Stimulated activated naive CD4-positive, alpha-beta T cell treated with Interleukin-2 at 50 U/mL for 16 hours (primary cell): ENCODE data around the gene CLTCL1.

Experiments
- DNase-seq: peaks from one replicate; lab custom pipeline; 2025; lab: John Stamatoyannopoulos, UW

Gene CLTCL1

DNA sequence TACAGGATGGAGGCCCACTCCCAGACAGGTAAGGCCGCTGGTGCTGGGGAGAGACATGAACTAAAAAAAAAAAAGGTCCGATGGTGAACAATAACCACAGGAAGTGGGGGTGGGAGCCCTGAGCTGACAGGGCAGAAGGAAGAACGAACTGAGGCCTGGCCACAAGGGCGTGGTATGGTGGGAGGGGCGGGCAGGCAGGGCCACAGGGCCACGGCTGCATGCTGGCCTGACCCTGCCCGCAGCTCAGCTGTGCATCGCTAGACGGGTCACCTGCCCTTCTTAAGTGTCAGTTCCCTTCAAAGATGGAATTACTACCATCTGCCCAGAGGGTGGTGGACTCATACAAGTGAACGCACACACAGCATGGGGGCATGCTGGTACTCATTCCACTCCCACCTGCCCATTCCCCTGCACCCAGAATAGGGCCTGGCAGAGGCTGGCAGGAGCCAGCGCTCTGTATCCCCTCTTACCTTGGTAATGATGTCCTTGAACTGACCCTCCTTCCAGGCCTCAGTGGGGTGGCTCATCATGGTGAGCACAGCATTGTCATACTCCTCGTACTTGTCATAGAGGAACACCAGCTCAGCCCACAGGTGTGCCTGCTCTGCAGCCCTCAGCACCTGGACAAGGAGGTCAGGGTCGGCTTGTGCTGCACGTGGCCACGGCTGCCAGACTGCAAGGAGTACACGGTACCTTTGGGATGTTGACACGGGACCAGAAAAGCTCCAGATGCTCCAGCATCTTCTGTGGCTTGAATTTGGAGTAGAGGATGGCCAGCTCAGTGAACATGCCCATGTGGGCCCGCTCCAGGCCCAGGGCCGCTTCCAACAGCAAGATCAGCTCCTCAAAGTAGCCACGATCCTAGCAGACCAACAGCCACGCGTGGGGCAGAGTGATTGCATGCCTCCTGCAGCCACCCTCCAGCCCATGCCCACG is 95.5 kb downstream of the CLTCL1 start:
- DNase-seq, result no peak

DNA sequence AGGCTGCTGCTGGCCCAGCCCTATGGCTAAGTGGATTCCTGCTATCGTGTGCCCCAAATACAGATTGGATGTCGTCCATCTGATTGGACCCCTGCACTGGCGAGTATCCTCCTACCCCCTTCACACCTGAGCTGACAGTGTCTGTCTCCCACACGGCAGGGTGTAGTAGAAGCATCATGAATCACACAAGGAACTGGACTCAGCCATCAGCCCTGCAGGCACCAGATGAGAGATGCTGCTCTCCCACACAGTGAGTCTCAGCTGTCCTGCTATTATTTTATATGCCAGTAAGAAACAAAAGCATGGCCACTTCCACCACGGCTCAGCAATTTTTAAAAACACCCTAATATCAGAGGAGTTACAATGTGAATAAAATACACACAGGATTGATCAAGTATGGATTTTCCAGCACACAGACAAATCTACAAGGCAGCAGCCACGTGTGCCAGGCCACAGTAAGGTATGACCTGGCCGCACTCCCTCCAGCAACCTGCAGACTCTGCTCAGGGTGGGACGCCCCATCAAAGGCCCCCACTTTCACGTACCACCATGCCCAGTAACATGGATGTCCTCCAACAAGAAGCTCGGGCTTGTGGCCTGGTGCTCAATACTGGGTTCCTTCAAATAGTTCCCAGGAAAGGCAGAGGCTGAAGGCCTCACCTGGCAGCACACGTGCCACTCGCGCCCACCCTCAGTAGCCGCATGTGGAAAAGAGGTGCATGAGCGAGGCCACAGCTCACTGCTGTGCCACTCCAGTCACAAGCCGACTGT is 96.6 kb downstream of the CLTCL1 start:
- DNase-seq, result no peak

DNA sequence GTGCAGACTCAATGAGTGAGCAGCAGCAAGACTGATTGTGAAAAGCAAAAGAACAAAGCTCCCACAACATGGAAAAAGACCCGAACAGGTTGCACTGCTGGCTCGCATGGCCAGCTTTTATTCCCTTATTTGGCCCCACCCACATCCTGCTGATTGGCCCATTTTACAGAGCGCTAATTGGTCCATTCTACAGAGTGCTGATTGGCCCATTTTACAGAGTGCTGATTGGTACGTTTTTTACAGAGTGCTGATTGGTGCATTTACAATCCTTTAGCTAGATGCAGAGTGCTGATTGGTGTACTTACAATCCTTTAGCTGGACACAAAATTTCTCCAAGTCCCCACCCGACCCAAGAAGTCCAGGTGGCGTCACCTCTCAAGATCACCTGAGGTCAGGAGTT is 97.6 kb downstream of the CLTCL1 start:
- no peak for DNase-seq

DNA sequence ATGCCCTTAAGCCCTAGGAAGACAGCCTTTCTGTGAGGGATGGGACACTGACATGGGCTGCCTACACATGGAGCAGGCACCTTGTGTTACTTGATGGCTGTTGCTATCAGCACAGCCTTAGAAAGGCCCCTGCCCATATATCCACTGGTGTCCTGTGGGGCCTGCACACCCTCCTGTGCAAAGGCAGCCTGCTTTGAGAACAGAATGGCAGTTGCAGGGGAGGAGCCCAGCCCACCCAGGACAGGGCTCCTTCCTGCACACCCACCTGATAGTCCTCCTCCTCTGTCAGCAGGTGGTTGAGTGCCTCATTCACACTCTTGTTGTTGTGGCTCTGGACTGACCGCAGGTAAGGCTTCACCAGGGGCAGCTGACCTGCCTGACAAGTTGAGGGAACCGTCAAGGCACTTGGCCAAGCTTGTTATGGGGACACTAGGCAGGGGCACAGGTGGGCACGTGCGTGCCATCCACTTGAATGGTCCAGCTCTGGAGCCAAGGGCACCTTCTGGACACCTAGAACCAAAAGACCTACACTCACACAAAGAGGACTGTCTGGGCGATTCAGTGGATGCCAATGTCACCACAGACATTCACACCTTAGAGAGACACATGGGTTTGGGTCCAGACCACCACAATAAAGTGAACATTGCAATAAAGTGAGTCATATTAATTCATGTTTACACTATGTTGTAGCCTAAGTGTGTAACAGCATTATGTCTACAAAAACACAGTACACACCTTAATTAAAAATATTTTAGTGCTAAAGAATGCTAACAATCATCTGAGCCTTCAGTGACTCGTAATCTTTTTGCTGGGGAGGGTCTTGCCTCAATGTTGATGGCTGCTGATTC is 103.6 kb downstream of the CLTCL1 start:
- DNase-seq, result no peak

DNA sequence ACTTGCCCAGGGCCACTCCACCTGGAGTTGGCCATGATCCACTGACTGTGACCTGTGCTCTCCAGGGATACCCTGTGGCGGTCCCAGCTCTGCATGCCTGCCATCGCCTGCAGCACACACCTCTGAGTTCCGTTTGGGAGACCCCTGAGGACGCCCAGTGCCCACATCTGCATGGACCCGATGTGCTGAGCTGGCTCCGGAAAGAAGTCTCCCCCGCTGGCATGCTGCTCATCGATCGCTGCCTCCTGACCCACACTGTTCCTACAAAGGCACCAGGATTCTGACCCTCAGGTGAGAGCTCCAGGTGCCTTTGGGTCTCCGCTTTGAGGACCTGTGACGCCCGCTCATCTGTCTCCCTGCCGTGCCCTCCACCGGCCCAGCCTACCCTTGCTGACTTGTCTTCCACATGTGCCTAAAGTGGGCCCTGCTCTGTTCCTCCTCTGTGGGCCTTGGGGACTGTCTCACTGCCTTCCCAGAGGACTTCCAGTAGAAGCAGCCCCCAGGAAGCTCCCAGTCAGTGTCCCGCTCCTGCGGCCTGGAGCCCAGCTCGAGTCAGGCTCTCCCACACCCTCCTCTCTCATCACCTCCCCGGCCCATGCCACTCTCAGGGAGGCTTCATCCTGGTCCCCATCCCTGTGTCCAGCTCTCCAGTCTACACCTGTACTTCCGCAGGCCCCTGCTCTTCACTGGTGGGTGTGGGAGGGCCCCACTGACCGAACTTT is 107.1 kb downstream of the CLTCL1 start:
- DNase-seq, result no peak

DNA sequence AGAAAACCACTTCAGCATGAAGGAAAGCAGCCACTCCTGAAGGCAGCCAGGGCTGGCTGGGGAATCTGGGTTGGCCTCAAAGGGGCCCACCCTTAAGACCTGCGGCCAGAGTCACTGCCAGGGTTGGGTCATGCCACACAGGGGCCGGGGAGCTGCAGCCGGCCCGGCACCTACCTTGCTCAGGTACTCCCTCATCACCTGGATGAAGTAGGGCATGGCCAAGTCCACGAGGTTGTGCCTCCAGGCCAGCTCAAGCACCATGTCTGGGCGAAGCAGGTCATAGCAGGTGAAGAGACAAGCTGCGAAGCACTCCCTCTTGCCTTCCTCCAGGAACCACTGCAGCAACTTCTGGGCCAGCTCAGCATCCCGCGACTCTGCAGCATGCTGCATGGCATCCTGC is 108.3 kb downstream of the CLTCL1 start:
- DNase-seq, result no peak

DNA sequence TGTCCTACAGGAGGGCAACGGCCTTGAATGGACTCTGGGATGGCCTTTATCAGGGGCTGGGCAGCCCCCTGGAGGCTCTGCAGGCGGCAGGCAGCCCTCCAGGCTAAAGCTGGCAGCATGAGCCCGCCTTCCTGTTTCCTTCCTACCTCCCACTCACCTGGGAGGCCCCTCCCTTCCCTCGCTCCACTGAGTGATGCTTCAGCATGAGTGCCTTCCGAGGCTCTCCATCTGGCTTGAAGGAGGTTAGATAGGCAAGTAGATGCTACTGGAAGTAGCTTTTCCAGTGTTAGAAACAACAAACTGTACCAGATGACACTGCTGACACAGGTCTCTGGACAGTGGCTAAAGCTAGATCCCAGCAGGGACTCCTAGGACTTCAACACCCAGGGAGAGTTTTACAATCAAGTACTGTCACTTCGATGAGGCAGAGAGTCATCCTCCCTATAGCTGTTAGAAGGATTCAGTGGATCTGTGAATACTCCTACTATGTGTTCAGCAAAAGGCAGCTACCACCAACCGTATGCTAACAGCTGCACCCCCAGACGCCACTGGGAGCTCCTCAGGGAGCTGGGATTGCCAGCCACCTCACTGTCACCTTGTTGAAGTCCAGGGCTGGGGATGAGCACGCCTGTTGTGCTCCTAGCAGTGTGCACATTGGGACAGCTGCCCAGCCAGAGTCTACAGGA is 108.9 kb downstream of the CLTCL1 start:
- peak; percentile 11 for DNase-seq

DNA sequence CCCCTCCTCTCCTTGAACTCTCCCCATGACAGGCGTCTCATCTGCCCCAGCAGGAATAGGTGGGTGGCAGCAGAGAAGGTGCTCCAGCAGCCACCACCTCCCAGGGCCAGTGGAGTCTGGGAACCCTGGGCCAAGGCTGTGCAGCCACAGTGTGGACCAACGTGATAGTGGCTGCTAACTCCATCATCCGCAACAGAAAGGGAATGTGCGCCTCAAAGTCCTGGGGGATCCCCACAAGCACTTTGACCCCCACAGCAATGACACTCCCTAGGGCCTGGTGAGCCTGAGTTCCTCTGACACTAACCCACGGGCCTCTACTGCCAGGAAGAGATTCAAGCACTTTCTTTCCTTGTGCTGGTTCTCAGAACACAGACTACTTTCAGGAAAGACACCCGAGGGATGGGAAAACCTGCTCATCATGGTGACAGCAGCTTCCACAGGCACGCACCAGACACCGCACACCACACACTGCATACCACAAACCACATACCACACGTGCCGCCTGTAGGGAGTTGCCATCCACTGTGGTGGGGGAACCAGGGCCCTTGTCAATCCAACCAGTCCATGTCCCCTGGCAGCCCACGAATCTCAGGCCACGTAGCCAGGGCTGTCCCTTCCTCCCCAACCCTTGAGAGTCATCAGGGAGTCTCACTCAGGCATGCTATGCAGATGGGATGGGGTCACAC is 109.6 kb downstream of the CLTCL1 start:
- no peak for DNase-seq

DNA sequence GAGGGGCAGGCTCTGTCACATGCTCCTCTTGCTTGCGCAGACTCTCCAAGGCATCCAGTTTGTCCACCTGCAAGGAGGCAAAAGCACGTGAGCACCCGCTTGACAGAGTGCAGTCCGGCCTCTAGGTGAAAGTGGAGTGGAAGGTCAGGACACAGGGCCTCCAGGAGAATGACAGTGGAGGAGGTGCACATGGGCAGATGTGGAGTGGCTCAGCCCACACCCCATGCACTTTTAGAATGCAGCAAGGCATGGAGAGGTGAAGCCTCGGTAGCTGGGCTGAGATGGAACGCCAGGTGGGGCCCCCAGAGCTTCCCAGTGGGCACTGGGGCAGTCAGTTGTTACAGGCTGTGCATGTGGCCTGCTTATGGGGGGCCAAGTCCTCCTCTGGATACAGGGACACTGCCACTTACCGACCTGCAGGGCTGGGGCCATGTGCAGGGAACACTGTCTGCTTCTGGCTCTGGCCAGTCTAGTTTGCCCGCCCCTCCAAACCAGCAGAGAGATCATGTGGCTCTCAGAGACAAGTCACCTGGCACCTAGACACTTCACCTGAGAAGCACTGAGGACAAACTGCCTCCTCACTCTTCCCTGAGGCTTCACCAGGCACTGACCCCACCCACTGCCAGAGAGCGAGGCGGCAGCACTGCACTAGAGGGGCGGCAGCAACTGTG is 110.6 kb downstream of the CLTCL1 start:
- DNase-seq, result no peak

DNA sequence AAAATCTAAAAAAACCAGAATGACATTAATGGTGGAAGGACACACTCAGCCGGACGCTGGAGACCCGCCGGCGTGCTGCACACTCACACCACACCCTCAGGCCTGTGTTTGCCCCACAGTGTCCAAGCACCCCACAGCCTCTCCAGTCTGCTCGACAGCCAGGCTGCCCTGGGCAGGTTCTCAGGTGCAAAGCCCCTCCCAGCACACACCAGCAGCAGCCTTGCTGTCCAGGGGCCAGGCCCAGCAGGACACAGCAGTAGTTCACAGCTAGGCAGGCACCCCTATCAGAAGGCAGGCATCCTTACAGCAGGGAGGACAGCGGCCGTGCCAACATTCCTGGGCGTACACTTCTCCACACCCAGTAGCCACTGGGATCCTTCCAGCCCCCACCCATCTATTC is 111.3 kb downstream of the CLTCL1 start:
- DNase-seq, result no peak

DNA sequence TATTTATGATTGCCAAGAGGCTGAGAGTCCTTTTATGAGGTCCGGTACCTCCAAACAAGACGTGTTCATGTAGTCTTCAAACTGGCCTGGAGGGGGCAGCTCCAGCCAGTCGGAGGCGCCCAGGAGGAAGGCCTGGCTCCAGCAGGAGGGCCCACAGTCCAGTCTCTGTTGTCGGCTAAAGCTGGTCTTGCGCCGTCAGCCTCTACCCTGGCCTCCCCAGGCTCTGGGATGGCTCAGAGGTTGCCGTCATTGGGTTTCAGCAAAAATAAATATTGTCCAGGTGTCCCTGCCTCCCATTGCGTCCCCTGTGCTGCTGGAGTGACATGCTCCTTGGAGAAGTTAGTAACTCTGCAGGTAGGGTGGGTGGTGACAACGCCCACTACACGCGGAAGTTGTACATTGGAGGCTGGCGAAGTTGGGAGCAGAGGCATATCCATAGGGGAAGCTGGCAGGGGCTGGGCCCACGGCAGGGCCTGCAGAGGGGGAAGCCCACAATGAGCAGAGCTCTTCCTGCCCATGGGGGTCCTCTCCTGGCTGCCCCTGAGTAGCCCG is 111.9 kb downstream of the CLTCL1 start:
- peak; percentile 34 for DNase-seq

DNA sequence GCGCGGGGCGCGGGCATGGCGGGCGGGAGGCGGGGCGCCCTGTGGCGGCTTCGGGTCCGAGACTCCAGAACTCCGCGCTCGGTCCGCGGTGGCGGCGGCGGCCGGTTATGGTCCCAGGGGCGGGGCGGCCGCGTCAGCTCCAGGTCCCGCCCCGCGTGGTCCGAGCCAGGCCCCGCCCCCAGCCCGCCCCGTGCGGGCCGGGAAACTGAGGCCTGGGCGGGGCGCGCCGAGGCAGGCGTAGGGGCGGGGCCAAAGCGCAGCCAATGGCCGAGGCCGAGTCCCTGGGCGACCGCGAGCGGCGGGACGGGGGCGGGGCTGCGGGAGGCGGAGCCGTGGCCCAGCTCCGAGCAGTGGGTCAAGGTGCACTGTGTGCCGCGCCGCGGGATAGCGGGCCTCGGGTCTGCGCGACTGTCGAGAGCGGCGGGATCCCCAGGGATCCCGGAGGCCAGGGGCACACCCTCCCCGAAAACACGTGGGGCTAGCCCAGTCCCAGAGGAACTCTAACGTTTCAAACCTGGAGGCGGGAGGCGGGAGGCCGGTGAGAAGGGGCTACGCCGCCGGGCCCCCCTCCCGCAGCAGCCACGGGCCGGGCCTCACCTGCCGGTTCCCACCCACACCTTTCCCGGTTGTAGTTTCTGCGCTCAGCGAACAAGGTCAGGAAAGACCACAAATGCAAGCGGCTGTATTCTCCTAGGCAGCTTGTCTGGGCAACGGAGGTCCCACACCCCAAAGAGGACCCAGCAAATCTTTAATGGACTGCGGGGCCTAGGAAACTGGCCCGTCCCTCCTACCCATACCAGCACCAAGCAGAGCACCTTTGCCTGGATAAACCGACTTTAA is 112.6 kb downstream of the CLTCL1 start, which contains the start of gene SLC25A1:
TSS of gene SLC25A1 (minus strand) at position 80 of the 840 bp plus-strand sequence. CDS start at position 17, 63 bp downstream.
- DNase-seq, result peak; percentile 81

DNA sequence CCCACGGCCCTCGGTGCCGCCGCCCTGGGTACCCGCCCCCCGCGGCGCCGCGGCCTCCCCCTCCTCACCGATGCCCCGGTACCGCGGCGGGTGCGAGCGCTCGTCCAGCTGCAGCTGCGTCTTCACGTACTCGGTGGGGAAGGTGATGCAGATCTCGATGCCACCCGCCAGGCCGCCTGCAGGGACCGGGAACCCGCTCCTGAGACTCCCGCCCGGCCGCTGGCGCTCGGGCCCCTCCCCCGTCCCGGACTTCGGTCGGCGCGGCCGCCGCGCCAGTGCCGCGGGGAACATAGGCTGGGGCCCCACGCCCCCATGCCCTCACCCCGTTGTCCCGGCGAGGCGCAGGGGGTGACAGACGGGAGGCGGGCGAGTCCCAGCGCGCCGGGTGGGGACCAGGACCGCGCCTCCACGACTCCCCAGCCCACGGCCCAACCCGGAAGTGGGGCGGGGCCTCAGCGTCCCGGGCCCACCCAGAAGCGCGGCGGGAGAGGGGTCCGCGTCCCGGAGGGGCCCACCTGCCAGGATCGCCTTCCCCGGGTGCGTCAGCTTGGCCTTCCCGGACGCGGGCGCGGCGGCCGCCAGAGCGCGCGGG is 113.4 kb downstream of the CLTCL1 start:
- peak; percentile 58 for DNase-seq

DNA sequence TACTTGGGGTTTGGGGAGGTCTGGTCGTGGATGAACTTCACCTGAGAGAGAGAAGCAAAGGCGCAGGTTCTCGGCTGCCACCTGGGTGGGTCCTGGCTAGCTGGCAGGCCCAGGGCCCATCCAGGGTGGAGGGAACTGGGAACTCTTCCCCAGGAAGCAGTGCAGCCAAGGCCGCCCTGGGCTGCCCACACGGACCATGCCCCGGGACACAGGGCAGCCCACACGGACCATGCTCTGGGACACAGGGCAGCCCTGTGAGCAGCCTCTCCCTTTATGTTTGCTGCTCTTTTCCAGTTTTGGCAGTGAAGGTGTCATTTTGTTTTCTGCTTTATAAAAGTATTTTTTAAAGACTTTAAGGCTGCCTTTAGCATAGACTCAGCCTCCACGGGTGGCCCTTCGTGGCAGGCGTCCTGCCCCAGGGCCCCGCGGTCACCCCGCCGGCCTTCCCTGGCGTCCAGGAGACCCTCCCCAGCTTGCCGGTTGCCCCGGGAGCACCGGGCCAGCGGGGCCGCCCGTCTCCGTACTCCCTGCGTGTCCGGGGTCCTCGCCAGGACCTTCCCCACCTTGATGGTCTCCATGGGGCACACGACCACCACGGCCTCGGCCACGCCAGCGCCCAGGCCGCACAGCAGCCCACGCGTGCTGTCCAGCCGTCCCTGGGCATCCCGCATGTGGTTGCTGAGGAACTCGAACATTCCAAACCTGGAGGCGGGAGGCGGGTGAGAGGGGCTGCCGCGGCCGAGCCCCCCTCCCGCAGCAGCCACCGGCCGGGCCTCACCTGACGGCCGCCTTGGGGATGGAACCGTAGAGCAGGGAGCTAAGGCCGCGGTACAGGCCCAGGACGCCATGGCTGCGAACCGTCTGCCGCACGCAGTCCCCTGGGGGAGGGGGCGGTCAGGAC is 114.1 kb downstream of the CLTCL1 start:
- no peak for DNase-seq

DNA sequence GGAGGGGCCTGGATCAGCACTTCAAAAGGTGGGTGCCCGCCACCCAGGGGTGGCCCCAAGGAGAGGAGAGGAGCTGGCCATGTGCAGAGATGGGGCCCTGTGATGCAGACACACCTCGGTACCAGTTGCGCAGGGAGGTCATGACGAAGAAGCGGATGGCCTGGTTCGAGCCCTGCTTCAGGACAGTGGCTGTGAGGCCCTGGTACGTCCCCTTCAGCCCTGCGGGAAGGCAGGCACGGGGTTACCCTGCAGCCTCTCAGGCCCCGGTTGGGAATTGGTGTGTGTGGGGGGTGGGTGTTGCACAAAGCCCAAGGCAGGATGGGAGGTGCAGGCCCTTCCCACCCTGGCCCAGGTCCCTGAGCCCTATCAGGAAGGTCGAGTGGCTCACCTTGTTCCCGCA is 114.8 kb downstream of the CLTCL1 start:
- no peak for DNase-seq

DNA sequence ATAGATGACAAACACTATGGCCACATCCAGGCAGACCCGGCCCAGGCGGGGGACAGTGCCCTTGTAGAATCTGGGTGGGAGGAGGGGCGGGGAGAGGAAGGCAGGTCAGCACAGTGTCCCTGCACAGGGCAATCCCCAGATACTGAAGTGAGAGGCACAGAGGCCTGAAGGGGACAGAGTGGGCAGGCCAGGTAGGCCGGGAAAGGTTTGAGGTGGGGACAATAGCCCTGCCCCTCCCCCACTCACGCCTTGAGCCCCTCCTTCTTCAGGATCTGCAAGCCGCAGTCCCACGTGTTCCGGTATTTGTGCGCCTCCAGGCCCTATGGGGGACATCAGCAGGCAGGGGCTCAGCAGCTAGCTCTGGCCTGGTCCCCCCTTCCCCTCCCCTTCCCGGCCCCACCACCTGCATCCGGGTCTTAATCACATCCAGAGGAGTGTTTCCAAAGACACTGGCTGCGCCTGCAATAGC is 115.3 kb downstream of the CLTCL1 start:
- DNase-seq, result no peak
